T1000 (cell line): Measurements from ENCODE around the gene KRTAP5-11.
"Not testable (repeated sequence)": the region's sequence is repeated elsewhere in the genome, so short reads cannot be mapped to it uniquely, and the experiment has no call there.

Experiments
- DNase-seq: peaks from one replicate; lab custom pipeline; 2025; ENCODE audit warnings: mixed read lengths; lab: John Stamatoyannopoulos, UW

Gene KRTAP5-11

DNA sequence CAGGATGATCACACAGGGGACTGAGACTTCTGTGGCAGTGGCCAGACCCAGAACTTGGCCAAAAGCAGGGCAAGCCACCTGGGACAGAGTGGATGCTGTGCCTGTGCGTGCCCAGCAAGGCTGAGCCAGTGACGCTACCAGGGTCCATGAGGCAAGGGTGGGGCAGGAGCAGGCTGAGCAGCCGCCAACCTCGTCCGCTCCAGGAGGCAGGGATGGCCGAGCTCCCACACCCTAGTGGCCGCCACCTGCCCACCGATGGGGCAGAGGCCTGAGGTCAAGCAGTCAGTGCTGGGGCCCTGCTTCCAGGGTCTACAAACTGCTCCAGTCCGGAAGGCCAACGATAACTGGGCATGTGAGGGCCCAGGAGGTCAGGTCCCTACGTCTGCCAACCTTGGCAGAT, 27.2 kb downstream of the KRTAP5-11 start:
- no peak for DNase-seq

DNA sequence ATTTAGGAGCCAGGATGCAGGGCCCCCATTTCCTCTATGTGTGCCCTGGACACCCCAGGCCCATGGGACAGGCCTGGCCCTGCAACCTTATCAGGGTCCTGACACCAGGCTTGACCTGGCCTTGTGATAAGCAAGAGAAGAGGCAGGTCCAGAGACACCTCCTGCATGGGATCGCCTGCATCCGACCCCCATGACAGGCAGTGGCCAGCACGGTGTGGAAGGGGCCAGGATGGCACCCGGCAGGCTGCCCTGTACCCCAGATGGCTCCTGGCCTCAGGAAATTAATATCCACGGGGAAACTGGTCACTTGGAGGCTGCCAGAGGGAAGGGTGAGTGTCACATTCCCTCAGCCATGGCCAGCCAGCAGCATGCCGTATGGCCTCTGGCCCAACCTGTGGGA, 27.7 kb downstream of the KRTAP5-11 start:
- DNase-seq: no peak

- no peak for DNase-seq
These were observed 31.0 kb downstream of the KRTAP5-11 start for GRCh38 chr11:71551711-71552110.

DNA sequence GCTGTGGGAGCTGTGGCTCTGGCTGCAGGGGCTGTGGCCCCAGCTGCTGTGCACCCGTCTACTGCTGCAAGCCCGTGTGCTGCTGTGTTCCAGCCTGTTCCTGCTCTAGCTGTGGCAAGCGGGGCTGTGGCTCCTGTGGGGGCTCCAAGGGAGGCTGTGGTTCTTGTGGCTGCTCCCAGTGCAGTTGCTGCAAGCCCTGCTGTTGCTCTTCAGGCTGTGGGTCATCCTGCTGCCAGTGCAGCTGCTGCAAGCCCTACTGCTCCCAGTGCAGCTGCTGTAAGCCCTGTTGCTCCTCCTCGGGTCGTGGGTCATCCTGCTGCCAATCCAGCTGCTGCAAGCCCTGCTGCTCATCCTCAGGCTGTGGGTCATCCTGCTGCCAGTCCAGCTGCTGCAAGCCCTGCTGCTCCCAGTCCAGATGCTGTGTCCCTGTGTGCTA, 33.9 kb downstream of the KRTAP5-11 start:
- DNase-seq: no peak

GRCh38 chr11:71548120-71548519, 34.6 kb downstream of the KRTAP5-11 start, which contains the start of gene KRTAP5-9:
TSS of gene KRTAP5-9 (plus strand) at chr11:71548420. CDS start at chr11:71548658, 238 bp downstream.
- DNase-seq: no peak

DNA sequence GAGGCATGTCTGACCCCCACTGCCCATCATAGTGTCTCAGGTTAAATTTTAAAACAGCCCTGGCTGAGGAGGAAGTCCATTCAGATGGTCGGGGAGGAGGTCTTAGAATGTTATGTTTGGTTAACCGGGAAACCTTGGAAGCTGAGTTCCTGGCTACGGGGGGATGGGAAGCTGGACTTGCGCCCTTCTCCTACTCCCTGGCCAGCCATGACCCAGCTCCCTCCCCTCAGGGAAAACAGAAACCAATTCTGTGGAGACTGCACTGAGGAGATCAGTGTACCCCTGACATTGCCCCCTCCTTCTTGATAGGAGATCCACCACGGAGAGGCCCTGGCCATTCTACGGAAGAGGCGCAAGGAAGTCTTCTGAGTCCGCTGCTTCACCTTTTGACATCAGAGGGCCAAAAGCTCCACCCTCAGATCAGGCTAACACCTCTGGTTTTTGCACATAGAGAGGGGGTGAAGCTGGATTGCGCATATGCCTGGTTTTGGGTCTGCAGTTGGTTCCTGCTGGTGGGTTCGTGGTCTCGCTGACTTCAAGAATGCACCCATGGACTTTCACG, 37.2 kb downstream of the KRTAP5-11 start:
- no peak for DNase-seq

GRCh38 chr11:71544525-71545214, 38.0 kb downstream of the KRTAP5-11 start:
- DNase-seq: no peak

DNA sequence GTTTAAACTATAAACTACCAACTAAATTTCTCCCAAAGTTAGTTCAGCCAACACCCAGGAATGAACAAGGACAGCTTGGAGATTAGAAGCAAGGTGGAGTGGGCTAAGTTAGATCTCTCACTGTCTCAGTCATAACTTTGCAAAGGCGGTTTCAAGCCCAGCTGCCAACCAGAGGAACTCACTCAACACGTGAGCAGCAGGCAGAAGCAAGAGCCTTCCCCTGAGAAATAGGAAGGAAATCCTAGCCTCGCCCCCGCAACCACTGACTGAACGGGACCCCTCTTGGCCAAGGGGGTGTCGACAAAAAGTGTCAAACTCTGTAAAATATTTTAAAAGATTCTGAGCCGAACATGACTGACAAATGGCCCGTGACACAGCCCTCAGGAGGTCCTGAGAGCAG, 38.8 kb downstream of the KRTAP5-11 start:
- DNase-seq: no peak

- no peak for DNase-seq
These were observed 39.5 kb downstream of the KRTAP5-11 start for GRCh38 chr11:71542879-71543777.

DNA sequence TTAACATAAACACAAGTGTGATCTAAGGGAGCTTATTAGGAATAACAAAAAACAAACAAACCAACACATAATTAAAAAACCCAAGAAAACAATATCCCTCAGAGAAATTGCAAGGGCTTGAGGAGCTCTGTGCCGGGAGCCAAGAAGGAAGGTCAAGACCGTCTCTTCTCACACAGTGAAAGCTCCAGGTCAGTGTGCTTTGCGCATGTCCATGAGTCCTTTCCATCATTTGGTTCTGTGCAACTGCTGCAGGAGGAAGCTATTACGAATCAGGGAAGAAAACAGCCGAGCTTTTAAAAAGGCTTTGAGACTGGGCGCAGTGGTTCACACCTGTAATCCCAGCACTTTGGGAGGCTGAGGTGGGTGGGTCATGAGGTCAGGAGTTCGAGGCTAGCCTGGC, 40.3 kb downstream of the KRTAP5-11 start:
- no peak for DNase-seq

DNA sequence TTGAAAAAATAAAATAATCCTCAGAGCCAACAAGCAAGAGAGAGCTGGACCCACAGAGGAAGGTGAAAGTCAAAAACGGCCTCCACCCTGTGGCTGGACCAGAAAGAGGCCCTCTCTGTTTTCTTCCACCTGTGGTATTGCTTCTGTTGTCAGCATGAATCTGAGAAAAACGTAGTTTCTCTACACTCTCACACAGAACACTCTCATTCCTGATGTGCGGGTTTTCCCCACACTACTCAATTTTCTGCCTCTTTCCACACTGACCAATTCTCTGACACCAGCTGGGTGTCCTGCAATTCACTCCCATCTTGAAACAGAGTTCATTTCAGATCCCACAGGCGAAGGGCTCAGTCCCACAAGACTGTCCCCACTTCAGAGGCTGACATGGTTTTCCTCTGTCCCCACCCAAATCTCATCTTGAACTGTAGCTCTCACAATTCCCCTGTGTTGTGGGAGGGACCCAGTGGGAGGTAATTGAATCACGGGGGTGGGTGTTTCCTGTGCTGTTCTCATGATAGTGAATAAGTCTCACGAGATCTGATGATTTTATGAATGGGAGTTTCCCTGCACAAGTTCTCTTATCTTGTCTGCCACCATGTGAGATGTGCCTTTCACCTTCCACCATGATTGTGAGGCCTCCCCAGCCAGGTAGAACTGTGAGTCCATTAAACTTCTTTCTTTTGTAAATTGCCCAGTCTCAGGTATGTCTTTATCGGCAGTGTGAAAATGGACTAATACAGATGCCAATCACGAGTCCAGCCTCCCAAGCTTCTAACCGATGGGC, 42.0 kb downstream of the KRTAP5-11 start:
- not testable (repeated sequence) for DNase-seq

GRCh38 chr11:71539971-71540370, 42.7 kb downstream of the KRTAP5-11 start:
- DNase-seq: not testable (repeated sequence)

DNA sequence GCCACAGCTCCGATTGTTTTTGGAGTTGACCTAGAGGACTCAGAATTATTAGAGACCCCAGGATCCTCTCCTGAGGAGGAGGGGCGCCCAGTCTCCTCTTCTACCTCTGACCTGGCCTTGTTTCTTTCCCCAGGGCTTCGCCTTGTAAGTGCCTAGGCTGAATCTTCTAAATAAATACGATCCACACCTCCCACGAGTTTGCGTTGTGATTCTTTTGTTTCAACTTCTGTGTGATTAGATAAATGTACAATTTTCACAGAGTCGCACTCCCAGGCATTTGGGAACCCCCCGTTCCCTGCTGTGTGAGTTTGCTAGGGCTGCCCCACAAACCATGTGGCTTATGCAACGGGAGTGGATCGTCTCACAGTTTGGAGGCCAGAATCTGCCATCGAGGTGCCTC, 43.7 kb downstream of the KRTAP5-11 start:
- DNase-seq: no peak

DNA sequence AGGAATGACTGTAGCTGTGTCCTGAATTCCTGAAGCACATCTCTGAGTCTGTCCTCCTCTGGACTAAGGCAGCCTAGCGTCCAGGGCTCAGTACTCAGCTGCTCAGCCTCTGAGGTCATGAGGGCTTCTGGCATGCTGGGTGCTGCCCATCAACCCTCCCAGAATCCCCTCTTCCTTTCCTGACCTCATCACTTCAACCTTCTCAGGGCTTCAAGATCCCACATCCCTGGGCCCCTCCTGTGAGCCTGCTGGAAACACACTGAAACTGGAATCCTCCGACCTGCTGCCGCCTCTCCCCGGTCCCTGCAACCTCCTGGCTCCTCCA, 44.0 kb downstream of the KRTAP5-11 start:
- no peak for DNase-seq

- DNase-seq: not testable (repeated sequence)
These were observed 44.6 kb downstream of the KRTAP5-11 start, which contains the start of gene KRTAP5-8 for GRCh38 chr11:71537977-71538665. TSS of gene KRTAP5-8 (plus strand) at chr11:71538025. CDS start at chr11:71538056, 31 bp downstream.

DNA sequence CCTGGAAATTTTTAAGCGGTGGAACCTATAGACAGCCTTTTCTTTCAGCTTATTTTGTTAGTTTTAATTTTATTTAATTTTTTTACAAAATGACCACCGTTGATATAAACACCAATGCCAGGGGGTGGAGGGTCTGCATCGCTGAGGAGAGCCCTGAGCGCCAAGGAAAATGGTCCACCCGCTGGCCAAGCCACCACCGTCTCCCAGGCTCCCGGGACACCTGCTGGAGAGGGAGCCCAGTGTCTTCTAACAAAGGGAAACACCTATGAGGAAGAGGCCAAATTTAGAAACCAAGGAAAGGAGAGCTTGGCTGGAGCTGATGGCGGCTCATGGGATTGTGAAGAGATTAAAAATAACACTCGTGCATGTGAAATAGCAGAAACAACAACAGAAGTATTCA, 45.1 kb downstream of the KRTAP5-11 start:
- no peak for DNase-seq

DNA sequence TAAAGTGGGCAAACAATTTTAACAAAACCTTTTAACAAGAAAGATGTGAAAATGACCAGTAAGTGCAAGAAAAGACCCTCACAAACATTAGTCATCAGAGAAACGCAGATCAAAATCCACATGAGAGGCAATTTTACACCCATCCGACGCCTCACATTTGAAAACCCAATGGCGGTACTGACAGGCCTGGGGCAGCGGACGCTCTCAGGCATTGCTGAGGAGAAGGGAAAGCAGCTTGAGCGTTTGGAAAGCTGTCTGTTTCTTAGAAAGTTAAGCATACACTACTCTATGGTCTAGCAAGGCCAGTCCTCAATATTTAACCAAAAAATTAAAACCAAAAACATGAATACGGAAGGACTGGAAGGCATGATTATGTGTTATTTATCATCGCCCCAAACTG, 46.9 kb downstream of the KRTAP5-11 start:
- no peak for DNase-seq

GRCh38 chr11:71534711-71535608, 47.7 kb downstream of the KRTAP5-11 start:
- not testable (repeated sequence) for DNase-seq

GRCh38 chr11:71532036-71532610, 50.6 kb downstream of the KRTAP5-11 start:
- no peak for DNase-seq
